GM19025 (cell line): ENCODE results near the gene THSD4.
"Not testable (repeated sequence)": the region's sequence is repeated elsewhere in the genome, so short reads cannot be mapped to it uniquely, and the experiment has no call there.

Source experiments
- ATAC-seq: cut with Tn5 transposase; IDR thresholded peaks from one replicate; pipeline ENCODE4 v1.9.1; 2021; ENCODE audit warnings: mild to moderate bottlenecking, low read depth, moderate library complexity; ENCODE audit not compliant: unreplicated experiment

Gene THSD4

DNA sequence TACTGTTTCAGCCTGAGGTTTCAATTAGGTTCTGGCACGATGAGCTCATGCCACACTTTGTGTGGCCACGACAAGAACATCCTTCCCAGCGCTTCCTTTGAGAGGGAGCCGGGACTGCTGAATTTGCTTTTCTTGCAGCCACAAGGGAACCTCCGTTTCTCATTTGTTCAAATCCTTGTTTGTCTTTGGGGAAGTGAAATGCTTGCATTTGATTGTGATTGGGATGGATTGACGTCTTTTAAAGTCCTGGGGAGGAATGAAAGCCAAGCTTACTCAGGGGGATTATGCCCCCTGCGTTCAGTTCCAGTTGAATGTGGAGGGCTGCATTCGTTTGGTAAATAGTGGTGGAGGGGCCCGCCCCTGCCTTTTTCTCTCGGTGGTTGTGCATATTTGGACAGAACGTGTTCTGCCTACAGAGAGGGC, 277.6 kb downstream of the THSD4 start:
- no peak for ATAC-seq

DNA sequence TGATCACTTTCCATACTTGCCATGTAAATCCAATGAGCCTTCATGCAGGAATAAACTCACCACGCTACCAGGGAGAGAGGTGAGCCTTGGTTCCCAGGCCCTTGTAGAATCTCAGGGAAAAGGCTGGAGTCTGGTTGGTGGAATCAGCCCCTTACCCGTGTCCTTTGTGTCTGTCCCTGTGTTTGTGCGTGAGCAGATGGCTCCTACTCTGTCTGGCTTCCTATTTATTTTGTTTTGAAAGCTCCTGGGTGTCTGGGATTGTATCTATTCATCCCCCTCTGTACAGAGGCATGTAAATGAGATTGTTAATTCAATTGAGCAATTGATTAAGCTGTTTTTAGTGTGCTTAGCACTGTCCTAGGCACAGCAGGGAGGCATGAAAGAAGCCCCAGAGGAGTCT, 278.1 kb downstream of the THSD4 start:
- ATAC-seq, result no peak

DNA sequence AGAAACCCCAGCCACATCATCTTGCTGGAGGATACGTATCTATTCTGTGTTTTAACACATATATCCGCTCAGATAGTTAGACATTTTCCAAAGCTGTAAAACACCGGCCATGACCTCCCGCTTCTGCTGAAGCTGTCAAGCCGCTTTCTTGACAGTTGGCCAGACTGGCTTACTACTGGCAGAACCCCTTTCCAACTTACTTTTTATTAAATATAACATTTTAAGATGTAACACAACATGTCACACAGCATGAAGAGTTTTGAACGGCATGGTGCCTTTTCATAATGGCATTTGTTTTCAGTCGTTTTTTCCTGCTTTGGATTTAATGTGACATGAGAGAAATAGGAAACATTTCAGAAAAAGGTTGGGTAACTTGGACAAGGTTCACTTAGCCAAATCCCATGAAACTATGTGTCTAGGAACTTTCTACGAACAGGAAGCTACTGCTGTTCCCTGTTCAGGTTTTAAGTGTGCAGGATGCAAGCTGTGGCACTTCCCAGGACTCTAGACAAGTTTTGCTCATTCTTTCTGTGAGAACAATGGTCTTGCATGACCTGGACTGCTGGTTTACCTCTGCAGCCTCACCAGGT, 281.4 kb downstream of the THSD4 start:
- ATAC-seq, result no peak

DNA sequence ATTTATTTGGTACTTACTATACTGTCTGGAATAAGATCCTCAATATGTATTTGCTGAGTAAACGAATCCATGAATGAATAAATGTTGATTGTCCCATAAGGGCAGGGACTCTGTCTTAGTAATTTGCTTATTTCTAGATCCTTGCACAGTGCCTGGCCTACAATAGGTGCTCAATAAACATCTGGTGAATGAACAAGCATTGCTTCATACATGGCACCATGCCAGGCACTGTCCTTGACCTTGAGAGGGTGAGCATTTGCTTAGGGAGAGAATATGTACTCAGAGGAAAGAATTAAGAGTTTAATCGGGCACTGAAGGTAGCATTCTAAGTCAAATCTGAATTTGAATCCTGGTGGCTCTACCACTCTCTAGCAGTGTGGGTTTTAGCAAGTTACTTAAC, 282.1 kb downstream of the THSD4 start:
- no peak for ATAC-seq

DNA sequence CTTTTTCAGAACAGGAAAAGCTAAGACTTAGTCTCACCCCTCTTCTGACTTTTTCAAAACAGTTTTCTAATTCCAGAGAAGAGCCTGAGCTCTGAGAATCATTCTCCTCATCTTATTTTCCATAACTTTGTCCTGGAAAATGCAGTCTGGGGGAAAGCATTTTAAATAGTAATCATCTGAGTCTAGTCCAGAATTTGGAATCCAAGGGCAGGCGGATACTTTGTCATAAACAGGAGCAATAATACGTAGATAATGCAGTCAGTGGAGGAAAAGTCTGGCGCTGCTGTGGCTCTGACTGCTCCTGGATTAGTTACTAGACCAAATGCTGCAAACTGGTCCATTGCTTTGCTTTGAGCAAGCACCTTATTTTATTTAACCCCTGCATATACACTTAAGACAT, 285.0 kb downstream of the THSD4 start:
- ATAC-seq, result no peak

DNA sequence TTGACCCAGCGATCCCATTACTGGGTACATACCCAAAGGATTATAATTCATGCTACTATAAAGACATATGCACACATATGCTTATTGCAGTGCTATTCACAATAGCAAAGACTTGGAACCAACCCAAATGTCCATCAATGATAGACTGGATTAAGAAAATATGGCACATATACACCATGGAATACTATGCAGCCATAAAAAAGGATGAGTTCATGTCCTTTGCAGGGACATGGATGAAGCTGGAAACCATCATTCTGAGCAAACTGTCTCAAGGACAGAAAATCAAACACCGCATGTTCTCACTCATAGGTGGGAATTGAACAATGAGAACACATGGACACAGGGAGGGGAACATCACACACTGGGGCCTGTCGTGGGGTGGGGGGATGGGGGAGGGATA, 286.5 kb downstream of the THSD4 start:
- ATAC-seq, result not testable (repeated sequence)

DNA sequence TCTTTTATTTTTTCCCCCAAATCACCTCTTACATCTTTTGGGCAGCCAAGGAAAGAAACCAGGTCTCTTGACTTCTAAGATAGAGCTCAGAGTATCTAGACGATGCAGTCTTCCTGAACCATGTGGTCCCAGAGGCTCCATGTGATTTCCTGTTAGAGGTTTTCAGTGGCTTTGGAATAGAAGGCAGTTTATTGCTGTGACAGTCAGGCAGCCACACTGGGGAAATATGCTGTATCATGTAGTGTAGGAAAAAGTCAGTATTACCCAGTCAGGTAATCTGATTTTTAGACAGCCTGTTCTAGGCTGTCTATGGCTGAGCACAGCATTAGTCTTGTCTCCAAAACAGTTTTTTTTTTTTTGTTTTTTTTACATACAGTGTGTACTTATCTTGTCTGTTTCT, 294.3 kb downstream of the THSD4 start:
- ATAC-seq, result no peak

DNA sequence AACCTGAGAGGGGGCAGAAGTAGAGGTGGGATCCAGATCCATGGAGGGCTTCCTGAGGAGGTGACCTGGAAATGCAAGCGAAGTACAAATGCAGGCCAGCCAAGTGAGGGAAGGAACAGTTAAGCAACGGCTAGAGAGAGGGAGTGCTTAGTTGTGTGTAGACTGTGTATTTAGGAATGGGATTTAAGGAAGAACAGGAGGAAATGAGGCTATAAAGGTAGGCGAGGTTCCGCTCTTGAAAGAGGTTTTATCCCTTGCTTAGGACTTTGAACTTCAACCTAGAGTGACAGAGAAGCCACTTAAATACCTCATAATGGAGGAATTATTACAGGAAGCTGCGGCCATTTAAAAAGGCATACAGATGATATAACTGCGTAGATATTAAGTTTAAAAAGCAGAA, 295.1 kb downstream of the THSD4 start:
- no peak for ATAC-seq

DNA sequence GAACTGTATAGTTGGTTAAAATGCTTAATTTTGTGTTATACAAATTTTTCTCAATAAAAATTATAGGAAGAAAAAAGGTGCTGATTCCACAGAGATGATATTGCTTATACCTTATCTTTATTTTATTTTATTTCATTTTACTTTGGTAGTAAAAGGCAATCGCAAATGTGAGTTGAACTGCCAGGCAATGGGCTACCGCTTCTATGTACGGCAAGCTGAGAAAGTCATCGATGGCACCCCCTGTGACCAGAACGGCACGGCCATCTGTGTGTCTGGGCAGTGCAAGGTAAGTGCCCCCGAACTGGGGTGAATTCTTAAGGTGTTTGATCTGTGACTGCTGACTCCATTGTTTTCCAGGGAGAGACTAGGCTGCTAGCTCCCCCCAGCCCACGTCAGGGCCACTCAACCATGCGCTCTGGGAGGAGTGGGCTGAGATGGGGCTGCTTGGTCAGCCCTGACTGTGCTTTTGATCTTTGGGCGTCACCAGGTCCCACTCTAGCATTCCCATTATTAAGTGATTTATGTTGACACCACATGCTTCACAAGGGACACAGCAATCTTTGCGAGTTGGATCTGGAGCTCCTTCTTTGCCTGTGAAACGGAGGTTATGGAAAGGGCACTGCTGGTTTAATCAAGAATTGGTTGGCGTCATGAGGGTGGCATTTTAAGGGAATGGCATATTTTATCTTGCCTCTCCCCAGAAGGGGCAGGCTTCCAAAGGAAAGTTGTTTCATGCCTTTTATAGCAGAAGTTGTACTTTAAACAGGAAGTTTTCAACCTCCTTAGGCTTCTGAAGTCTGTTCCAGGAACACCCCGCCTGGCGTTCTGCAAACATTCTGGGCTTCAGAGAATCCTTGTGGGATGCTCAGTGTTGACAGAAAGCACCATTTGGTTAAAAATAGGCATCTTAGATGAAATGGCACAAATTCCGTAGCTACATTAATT, 296.5 kb downstream of the THSD4 start:
- no peak for ATAC-seq

DNA sequence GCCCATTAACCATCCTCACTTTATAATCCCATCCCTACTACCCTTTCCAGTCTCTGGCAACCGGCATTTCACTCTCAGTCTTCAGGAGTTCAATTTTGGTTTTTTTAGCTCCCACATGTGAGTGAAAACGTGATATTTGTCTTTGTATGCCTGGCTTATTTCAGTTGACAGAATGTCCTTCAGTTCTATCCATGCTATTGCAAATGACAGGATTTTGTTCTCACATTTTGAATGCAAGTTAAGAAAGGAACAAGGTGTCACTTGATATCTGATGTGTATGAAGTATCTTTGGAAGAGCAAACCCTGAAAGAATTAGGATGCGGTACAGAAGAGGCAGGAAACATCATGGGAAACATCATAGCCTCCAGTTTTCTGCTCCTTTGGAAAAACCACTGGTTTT, 298.1 kb downstream of the THSD4 start:
- no peak for ATAC-seq

DNA sequence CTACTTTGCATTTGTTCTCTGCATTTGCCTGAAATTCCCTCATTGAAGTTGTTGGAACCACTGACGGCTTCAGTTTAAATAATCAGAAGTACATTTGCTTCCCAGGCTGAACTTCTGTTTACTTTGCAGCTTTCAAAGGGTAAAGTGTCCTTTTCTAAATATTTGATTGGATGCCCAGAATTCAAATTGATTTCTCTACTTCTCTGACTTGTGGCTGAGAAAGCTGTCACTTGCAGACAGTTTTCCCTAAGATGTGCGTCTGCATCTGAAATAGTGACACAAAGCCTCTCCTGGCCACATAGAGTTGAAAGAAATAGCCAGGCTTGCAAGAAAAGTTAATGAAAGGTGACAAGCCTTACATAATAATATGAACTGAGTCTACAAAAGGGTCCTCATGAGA, 299.6 kb downstream of the THSD4 start:
- ATAC-seq, result no peak

DNA sequence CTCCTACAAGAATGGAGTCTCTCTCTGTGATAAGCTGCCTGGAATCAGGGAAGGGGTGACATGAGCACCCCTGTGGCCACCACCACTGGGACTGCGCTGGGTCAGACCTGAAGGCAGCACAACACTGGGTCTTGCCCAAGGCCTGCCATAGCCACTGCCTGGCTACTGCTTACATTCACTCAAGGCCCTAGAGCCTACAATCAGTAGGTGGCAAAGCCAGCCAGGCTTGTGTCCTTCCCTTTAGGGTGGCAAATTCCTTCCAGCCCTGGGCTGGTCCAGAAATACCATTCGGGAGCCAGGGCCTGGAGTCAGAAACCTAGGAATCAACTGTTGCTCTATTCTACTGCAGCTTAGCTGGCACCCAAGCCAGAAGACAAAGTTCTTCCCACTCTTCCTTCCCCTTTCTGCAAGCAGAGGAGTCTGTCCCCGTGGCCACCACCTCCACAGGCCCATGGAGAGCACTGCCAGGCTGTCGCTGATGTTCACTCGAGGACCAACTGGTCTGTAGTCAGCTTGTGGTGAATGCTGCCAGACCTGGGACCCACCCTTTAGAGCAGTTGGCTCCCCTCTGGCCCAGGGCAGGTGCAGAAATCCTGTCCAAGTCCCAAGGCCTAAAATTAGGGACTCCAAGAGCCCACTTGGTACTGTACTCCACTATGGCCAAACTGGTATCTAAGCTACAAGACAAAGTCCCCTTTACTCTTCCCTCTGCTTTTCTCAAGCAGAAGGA, 307.4 kb downstream of the THSD4 start:
- ATAC-seq, result no peak

DNA sequence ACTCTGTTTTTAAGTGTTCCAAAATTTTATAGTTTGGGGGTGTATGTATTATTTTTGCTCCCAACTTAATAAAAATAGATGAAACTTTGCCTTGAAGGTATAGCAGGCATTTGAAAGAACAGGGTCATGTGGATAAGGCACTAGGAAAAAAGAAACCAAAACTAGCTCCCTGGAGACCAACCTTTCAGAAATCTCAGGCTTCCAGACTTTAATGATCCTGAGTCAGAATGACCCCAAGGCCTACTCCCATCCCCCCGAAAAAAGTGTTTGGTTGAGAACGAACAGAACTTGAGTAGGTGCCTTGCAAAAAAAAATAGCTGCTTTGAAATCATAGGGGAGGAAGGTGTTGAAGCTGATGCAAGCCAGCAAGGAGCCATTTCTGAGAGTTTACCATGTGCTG, 309.5 kb downstream of the THSD4 start:
- no peak for ATAC-seq

DNA sequence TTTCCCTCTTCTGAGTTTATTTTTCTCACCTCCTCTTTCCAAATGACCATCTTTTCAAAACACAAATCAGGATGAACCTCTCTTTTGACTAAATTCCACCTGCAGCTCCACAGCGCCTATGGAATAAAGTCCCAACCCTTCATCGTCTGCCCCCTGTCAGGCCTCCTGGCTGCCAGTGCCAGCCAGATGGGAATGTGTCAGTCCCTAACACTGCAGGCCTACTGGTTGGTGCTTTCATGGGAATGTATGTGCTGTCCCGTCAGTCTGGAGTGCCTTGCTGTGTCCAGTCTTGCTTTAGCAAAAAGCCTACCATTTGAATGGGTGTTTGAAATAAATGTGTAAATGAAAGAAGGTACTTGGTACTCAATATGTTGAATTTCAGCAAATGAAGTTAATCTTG, 310.1 kb downstream of the THSD4 start:
- ATAC-seq, result no peak

DNA sequence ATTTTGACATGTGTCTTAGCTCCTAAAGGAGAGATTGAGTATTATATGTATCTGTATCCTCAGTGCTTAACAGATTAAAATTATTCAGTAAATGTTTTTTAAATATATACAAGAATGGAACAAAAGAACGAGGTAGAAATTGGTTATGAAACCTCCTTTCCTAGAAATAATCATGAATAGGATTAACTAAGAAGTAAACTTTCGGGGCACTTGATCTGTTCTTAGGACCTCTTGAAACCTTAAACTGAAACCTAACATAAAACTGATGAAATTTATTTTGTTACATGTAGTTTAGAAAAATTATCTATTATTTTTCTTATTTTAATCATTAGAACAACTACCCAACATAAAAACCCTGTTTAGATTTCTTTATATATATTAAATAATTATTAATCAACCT, 311.5 kb downstream of the THSD4 start:
- ATAC-seq, result no peak

DNA sequence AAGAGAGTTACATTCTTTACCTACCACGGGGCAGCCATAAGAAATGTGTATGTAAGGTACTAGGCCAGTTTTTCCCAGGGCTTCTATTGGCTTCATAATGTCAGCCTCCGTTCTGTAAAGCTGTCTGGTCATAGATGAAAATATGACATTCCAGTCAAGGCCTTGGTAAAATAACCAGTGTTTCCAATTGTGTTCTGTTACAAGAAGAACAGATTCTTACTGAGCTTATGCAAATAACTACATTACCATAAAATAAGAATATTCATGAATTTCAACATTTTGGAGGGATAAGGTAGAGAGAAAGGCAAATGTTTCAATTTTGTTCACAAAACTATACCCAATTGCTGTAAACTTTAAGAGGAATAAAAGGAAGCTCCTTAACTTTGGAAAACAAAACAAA, 315.5 kb downstream of the THSD4 start:
- no peak for ATAC-seq

DNA sequence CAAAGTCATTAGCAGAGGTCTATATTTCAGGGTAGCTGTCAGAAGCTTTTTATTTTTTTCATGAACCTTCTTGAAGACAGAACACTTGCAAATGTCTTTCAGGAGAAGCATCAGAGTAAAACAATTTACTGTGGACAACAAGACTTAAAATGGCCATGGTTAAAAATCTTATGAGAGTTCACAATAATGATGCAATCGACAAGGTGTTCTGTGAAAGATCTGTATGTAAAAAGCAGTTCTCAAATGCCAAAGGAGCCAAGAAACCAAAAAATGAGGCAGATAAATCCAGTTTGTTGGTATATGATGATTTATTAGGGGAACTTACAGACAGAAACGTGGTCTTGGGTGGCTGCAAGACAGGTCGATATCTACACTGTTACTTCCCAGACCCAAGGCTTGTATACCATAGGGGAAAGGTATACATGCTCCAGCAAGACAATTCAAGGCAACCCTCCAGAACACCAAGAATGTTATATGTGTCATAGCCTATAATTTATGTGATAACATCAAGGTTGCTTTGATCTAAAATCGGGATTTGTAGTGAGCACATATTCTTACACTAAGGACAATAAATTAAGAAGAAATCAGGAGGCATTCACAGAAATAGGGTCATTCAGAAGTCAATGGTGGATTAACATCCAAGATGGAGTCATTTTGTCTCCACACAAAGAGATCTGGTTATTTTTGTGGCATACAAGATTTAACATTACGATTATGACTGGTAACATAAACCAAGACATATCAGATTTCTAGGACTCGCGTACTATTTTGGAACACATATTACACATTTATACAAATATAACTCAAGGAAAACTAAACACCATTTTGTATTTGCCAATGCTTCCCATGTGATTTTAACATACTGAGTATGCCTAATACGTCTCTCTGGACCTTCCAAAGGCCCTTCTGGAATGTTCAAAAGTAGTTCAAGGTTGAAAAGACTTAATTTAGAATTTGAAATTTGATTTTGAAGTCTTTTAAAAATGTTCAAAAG, 316.4 kb downstream of the THSD4 start:
- ATAC-seq, result no peak

DNA sequence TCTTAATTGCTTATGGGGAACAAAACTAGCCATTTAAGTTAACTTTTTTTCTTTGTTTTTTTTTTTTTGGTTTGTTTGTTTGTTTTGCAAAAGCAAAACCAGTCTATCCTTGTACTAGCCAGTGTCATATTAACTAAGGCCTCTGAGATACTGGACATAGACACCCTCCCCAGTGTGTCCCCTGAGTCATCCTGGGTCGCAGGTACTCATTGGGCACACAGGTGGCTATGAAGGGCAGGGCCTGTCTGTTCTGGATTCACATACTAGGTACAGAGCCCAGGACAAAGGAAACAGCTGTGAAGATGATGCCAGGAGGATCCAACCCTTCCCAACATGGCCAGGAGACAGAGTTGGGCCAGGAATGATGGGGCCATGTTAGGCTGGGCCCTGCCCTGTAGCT, 318.1 kb downstream of the THSD4 start:
- ATAC-seq, result no peak

DNA sequence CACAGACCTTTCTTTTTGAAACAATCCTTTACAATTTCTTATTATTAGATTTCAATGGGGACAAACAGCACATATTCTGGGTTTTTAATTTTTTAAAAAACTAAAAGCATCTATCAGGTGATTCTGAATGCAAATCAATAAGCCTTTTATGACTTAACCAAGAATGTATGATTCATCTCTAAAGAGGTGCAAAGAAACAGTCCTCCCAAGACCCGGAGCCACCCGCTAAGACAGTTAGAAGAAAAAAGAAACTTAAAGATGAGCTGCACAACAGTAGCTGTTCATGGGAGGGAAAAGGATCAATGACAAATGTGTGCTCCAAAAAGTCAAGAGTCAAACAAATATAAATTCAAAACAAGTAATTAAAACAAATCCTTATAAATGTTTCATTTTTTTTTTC, 319.5 kb downstream of the THSD4 start:
- ATAC-seq, result no peak

DNA sequence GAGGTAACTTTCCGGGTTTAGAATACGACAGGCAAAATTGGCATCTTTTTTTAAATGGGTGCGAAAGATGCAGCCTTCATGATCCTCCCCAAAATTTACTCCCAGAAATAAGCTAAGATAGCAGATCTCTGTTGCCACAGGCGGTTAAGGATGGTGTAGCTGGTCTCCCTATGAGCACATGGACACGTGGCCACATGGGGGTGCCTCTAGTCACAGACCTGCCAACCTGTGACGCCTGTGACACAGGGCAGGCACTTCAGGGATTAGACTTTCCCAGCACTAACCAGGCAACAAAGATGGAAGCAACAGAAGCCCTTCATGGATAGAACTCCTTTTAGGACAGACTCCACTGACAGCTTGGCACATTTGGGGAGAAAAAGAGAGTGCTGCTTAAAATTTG, 320.3 kb downstream of the THSD4 start:
- no peak for ATAC-seq
